ENCODE data around the gene KRTAP10-4.

KRTAP10-4 gene

DNA sequence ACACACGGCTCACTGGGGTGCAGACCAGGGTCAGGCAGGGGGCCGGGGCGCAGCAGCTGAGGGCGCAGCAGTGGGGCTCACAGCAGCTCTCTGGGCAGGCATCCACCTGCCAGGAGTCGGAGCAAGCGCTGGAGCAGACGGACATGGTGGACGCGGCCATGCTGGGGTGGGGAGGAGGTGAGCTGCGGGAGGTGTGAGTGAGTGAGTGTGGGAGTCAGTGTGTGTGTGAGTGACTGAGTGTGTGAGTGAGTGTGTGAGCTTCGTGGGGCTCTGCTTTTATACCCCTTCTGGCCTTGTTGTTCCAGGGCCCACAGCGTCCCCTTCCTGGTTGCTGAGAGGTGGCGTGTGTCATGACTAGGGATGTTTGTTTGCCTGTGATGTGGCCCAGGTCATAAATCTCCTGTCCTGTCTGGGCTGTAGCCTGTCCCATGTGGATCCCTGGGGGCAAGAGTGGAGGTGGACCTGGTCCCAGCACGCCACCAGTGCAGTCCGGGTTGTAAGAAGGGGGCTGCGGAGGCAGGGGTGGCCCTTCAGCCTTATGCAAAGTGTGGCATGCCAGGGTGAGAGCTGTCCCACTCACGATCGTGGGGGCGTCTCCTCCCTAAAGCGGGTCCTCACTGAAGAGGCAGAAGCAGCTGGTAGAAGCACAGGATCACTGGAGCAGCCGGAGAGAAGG lies 33.4 kb upstream of the KRTAP10-4 start, which contains the start of gene KRTAP10-1:
Gene KRTAP10-1, minus strand, starts transcription at position 205 of the 676 bp plus-strand sequence. Its CDS starts 45 bp downstream, at position 160.
- Histone ChIP-seq H3K27ac (replicated peaks) (no peak within 1 kb of the TSS), H3K4me3 (replicated peaks; ENCODE audit: insufficient read depth, low read length) (no peak within 1 kb of the TSS), H3K27me3 (ENCODE audit: insufficient read depth, poor library complexity, severe bottlenecking) (no peaks in the 10 kb centered on the region)
- TF ChIP-seq SPI1 (IDR thresholded peaks at IDR 0.05; ENCODE audit: borderline replicate concordance, low read depth) (no peak), POLR2AphosphoS5 (IDR thresholded peaks at IDR 0.05; ENCODE audit: low read depth) (no peak), GABPA (IDR thresholded peaks at IDR 0.05; ENCODE audit: low read depth) (no peak)
- TF ChIP-seq, protein P1, sequence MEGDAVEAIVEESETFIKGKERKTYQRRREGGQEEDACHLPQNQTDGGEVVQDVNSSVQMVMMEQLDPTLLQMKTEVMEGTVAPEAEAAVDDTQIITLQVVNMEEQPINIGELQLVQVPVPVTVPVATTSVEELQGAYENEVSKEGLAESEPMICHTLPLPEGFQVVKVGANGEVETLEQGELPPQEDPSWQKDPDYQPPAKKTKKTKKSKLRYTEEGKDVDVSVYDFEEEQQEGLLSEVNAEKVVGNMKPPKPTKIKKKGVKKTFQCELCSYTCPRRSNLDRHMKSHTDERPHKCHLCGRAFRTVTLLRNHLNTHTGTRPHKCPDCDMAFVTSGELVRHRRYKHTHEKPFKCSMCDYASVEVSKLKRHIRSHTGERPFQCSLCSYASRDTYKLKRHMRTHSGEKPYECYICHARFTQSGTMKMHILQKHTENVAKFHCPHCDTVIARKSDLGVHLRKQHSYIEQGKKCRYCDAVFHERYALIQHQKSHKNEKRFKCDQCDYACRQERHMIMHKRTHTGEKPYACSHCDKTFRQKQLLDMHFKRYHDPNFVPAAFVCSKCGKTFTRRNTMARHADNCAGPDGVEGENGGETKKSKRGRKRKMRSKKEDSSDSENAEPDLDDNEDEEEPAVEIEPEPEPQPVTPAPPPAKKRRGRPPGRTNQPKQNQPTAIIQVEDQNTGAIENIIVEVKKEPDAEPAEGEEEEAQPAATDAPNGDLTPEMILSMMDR (IDR thresholded peaks at IDR 0.05; ENCODE audit: insufficient read depth, low read length) = no peak
- TF ChIP-seq, protein P2, sequence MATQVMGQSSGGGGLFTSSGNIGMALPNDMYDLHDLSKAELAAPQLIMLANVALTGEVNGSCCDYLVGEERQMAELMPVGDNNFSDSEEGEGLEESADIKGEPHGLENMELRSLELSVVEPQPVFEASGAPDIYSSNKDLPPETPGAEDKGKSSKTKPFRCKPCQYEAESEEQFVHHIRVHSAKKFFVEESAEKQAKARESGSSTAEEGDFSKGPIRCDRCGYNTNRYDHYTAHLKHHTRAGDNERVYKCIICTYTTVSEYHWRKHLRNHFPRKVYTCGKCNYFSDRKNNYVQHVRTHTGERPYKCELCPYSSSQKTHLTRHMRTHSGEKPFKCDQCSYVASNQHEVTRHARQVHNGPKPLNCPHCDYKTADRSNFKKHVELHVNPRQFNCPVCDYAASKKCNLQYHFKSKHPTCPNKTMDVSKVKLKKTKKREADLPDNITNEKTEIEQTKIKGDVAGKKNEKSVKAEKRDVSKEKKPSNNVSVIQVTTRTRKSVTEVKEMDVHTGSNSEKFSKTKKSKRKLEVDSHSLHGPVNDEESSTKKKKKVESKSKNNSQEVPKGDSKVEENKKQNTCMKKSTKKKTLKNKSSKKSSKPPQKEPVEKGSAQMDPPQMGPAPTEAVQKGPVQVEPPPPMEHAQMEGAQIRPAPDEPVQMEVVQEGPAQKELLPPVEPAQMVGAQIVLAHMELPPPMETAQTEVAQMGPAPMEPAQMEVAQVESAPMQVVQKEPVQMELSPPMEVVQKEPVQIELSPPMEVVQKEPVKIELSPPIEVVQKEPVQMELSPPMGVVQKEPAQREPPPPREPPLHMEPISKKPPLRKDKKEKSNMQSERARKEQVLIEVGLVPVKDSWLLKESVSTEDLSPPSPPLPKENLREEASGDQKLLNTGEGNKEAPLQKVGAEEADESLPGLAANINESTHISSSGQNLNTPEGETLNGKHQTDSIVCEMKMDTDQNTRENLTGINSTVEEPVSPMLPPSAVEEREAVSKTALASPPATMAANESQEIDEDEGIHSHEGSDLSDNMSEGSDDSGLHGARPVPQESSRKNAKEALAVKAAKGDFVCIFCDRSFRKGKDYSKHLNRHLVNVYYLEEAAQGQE (IDR thresholded peaks at IDR 0.05; ENCODE audit: insufficient replicate concordance, low read depth) = no peak
- DNase-seq (ENCODE audit: low read depth in 1 of 2, low spot score in 1 of 2) = no peak

DNA sequence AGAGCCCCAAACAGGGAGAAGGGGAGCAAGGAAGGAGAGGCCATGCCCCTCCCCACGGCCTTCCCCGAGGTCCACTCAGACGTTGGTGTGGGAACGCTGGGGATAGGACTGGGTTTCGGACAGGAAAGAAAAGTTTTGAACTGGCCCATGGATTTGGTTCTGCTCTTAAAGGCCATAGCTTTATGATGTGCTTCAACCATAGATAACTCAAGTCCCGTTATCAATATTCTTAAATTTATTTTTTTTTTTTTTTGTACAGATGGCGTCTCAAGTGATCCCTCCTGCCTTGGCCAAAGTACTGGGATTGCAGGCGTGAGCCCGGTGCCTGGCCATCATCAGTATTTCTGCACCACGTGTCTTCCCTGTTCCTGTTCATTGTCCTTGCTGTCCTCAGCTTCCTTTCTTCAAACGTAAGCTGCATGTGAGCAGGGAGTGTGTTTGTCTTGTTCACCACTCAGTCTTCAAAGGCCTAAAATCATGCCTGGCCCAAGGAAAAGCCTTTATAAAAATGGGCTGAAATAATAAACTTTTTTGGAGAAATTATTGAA lies 32.7 kb upstream of the KRTAP10-4 start:
- H3K27me3 ChIP-seq (ENCODE audit: insufficient read depth, poor library complexity, severe bottlenecking) = no peaks in the 10 kb centered on the region
- H3K27ac ChIP-seq (replicated peaks) = no peak overlapping the region
- TF ChIP-seq GABPA (IDR thresholded peaks at IDR 0.05; ENCODE audit: low read depth) (no peak), SPI1 (IDR thresholded peaks at IDR 0.05; ENCODE audit: borderline replicate concordance, low read depth) (no peak)
- TF ChIP-seq, protein P1 (IDR thresholded peaks at IDR 0.05; ENCODE audit: insufficient read depth, low read length) = no peak
- TF ChIP-seq, protein P2 (IDR thresholded peaks at IDR 0.05; ENCODE audit: insufficient replicate concordance, low read depth) = no peak
- no peak overlapping the region for H3K4me3 ChIP-seq (replicated peaks; ENCODE audit: insufficient read depth, low read length)
- no peak for DNase-seq (ENCODE audit: low read depth in 1 of 2, low spot score in 1 of 2)

DNA sequence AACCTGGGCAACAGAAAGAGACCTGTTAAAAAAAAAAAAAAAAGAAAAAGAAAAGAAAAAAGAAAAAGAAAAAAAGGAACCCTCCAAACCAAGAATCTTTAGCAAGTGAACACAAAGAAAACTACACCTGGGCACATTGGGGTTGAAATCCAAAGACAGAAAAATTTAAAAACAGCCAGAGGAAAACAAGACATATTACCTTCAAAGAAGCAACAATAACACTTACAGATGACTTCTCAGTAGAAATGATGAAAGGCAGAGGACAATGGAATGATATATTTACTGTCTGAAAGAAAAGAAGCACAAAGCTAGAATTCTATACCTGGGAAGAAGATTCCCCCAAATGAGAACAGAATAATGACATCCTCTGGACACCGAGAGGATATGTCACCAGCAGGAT lies 30.8 kb upstream of the KRTAP10-4 start:
- TF ChIP-seq POLR2AphosphoS5 (IDR thresholded peaks at IDR 0.05; ENCODE audit: low read depth) = no peak
- TF ChIP-seq, protein P2 (IDR thresholded peaks at IDR 0.05; ENCODE audit: insufficient replicate concordance, low read depth) = no peak
- no peak for TF ChIP-seq SPI1 (IDR thresholded peaks at IDR 0.05; ENCODE audit: borderline replicate concordance, low read depth)
- TF ChIP-seq GABPA (IDR thresholded peaks at IDR 0.05; ENCODE audit: low read depth) = no peak
- TF ChIP-seq, protein P1 (IDR thresholded peaks at IDR 0.05; ENCODE audit: insufficient read depth, low read length) = no peak
- peaks cover 3% of the 10 kb centered on the region for H3K27me3 ChIP-seq (ENCODE audit: insufficient read depth, poor library complexity, severe bottlenecking)
- DNase-seq (ENCODE audit: low read depth in 1 of 2, low spot score in 1 of 2) = no peak

More for the DNA sequence above, 30.8 kb upstream of the KRTAP10-4 start:
- Histone ChIP-seq H3K4me3 (replicated peaks; ENCODE audit: insufficient read depth, low read length) (no peak overlapping the region), H3K27ac (replicated peaks) (no peak overlapping the region)
